GM23338 (cell line): ENCODE measurements around the gene MTREX. TPM values are rescaled to one million over a fixed set of nuclear protein-coding genes. Genes with fewer than 3 reads are reported as not detected.

Source experiments
- ATAC-seq: fragments of 200-7000 bp; cut with Tn5 transposase; 3 replicates; pipeline ENCODE4 v1.9.1; 2020
- DNase-seq: peaks from one replicate; pipeline ENCODE4 v3.0.0-alpha.2; 2015; ENCODE audit warnings: low spot score
- H2AFZ ChIP-seq: fragments of 200-600 bp; sonication (generic); 2 replicates; pipeline ENCODE4 v1.8.0; 2016; ENCODE audit warnings: antibody characterized with exemption, mild to moderate bottlenecking, moderate library complexity
- H3F3A ChIP-seq: fragments of 200-600 bp; sonication (generic); replicated peaks from 2 replicates; pipeline ENCODE4 v1.8.0; 2017; ENCODE audit warnings: antibody characterized with exemption, mixed run types, low read depth
- H3K27ac ChIP-seq: fragments of 200-600 bp; sonication (generic); 2 replicates; pipeline ENCODE4 v1.6.1; 2016; ENCODE audit warnings: low read depth
- H3K27me3 ChIP-seq: fragments of 200-600 bp; sonication (generic); 2 replicates; pipeline ENCODE4 v1.8.0; 2016; ENCODE audit warnings: mild to moderate bottlenecking, mixed run types, moderate library complexity; ENCODE audit not compliant: insufficient read depth
- H3K36me3 ChIP-seq: fragments of 200-600 bp; sonication (generic); 2 replicates; pipeline ENCODE4 v1.8.0; 2016; ENCODE audit warnings: mild to moderate bottlenecking; ENCODE audit not compliant: insufficient read depth
- H3K4me1 ChIP-seq: fragments of 200-600 bp; sonication (generic); 2 replicates; pipeline ENCODE4 v1.8.0; 2016; ENCODE audit warnings: mild to moderate bottlenecking, moderate library complexity; ENCODE audit not compliant: insufficient read depth
- H3K4me2 ChIP-seq: fragments of 200-600 bp; sonication (generic); 2 replicates; pipeline ENCODE4 v1.7.1; 2017; ENCODE audit warnings: mixed run types
- H3K4me3 ChIP-seq: fragments of 200-600 bp; sonication (generic); 2 replicates; pipeline ENCODE4 v1.6.1; 2016; ENCODE audit warnings: mixed run types
- H3K79me2 ChIP-seq: fragments of 200-600 bp; sonication (generic); replicated peaks from 2 replicates; pipeline ENCODE4 v1.8.0; 2017; ENCODE audit warnings: mild to moderate bottlenecking; ENCODE audit not compliant: insufficient read depth
- H3K9me2 ChIP-seq: fragments of 200-600 bp; sonication (generic); 2 replicates; pipeline ENCODE4 v1.8.0; 2017; ENCODE audit not compliant: insufficient read depth
- H4K20me1 ChIP-seq: fragments of 200-600 bp; sonication (generic); replicated peaks from 2 replicates; pipeline ENCODE4 v1.8.0; 2017; ENCODE audit warnings: mild to moderate bottlenecking; ENCODE audit not compliant: insufficient read depth
- H3K27ac Mint-ChIP-seq: 2 replicates; pipeline ENCODE4 v1.8.0; 2020; ENCODE audit warnings: inconsistent platforms, mild to moderate bottlenecking, moderate library complexity, mixed read lengths
- H3K27me3 Mint-ChIP-seq: 3 replicates; pipeline ENCODE4 v1.8.0; 2022; ENCODE audit warnings: low read depth, mild to moderate bottlenecking, moderate library complexity, mixed read lengths, inconsistent platforms; ENCODE audit not compliant: insufficient read depth, poor library complexity
- H3K36me3 Mint-ChIP-seq: 3 replicates; pipeline ENCODE4 v1.8.0; 2021; ENCODE audit warnings: low read depth, mild to moderate bottlenecking, inconsistent platforms, moderate library complexity, mixed read lengths
- H3K4me1 Mint-ChIP-seq: 3 replicates; pipeline ENCODE4 v1.8.0; 2020; ENCODE audit warnings: mild to moderate bottlenecking, inconsistent platforms, mixed read lengths
- H3K4me3 Mint-ChIP-seq: 3 replicates; pipeline ENCODE4 v1.8.0; 2021; ENCODE audit warnings: moderate library complexity, mild to moderate bottlenecking, inconsistent platforms, mixed read lengths
- H3K9me3 Mint-ChIP-seq: 3 replicates; pipeline ENCODE4 v1.8.0; 2020; ENCODE audit warnings: moderate library complexity, mild to moderate bottlenecking, inconsistent platforms, mixed read lengths
- EZH2 ChIP-seq: fragments of 200-600 bp; sonication (generic); IDR thresholded peaks from one replicate; pipeline ENCODE4 v1.8.0; 2017; ENCODE audit warnings: antibody characterized with exemption, mild to moderate bottlenecking, low read depth; ENCODE audit not compliant: unreplicated experiment
- JUNB ChIP-seq: IDR thresholded peaks from one replicate; pipeline ENCODE4 v1.6.1; 2016; ENCODE audit warnings: antibody characterized with exemption; ENCODE audit not compliant: unreplicated experiment
- POLR2AphosphoS5 ChIP-seq: IDR thresholded peaks from 2 replicates; pipeline ENCODE4 v1.6.1; 2016; ENCODE audit warnings: antibody characterized with exemption, low read depth
- STAT1 ChIP-seq: IDR thresholded peaks from one replicate; pipeline ENCODE4 v1.6.1; 2016; ENCODE audit warnings: antibody characterized with exemption; ENCODE audit not compliant: unreplicated experiment
- polyA plus RNA-seq: library from polyadenylated mRNA; unstranded; fragments of >200 nt; fragmentation: Nextera tagmentation; extraction: Ambion mirVana; gene quantifications from 2 replicates; pipeline ENCODE4 v1.2.1, GENCODE V29; 2016
- total RNA-seq: library from RNA; depleted of rRNA; stranded (reverse); fragments of >200 nt; shearing (Covaris generic); gene quantifications from 2 replicates; pipeline ENCODE4 v1.2.3, GENCODE V29; 2014
- TF ChIP-seq, protein P1 (sequence below): fragments of 250-450 bp; sonication (Bioruptor Pico); IDR thresholded peaks from 2 replicates; pipeline ENCODE4 v1.5.0; 2020; ENCODE audit warnings: mild to moderate bottlenecking, moderate library complexity

The MTREX gene
- total and polyA plus RNA-seq, 2 experiments from 2014 or later = 47.5 to 94.9 TPM

DNA sequence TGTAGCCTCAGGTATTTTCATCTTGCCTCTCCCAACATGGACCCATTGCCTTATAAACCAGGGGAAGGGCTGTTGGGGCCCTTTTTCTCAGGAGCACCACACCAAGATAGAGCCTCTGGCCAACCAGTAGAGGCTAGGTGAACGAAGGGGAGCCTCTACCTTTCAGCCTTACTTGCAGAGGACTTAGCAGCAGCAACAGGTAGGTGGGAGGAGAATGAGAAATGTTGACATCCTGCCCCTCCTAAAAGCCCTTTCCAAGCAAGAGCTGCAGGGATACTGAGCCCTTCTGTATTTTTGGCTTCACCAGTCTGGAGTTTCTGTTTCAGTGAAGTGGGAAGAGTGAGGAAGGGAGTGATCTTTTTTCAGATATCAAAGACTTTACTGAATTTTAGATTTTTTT, 77.4 kb downstream of the MTREX start:
- H3K27ac Mint-ChIP-seq = no peak overlapping the region
- H3K4me1 Mint-ChIP-seq = peaks cover 28% of the 10 kb centered on the region; the same call in 2 of the 3 replicates
- peak; percentile 45; the same call in 1 of the 3 replicates for ATAC-seq

More for the DNA sequence above, 77.4 kb downstream of the MTREX start:
- TF ChIP-seq, protein P1, sequence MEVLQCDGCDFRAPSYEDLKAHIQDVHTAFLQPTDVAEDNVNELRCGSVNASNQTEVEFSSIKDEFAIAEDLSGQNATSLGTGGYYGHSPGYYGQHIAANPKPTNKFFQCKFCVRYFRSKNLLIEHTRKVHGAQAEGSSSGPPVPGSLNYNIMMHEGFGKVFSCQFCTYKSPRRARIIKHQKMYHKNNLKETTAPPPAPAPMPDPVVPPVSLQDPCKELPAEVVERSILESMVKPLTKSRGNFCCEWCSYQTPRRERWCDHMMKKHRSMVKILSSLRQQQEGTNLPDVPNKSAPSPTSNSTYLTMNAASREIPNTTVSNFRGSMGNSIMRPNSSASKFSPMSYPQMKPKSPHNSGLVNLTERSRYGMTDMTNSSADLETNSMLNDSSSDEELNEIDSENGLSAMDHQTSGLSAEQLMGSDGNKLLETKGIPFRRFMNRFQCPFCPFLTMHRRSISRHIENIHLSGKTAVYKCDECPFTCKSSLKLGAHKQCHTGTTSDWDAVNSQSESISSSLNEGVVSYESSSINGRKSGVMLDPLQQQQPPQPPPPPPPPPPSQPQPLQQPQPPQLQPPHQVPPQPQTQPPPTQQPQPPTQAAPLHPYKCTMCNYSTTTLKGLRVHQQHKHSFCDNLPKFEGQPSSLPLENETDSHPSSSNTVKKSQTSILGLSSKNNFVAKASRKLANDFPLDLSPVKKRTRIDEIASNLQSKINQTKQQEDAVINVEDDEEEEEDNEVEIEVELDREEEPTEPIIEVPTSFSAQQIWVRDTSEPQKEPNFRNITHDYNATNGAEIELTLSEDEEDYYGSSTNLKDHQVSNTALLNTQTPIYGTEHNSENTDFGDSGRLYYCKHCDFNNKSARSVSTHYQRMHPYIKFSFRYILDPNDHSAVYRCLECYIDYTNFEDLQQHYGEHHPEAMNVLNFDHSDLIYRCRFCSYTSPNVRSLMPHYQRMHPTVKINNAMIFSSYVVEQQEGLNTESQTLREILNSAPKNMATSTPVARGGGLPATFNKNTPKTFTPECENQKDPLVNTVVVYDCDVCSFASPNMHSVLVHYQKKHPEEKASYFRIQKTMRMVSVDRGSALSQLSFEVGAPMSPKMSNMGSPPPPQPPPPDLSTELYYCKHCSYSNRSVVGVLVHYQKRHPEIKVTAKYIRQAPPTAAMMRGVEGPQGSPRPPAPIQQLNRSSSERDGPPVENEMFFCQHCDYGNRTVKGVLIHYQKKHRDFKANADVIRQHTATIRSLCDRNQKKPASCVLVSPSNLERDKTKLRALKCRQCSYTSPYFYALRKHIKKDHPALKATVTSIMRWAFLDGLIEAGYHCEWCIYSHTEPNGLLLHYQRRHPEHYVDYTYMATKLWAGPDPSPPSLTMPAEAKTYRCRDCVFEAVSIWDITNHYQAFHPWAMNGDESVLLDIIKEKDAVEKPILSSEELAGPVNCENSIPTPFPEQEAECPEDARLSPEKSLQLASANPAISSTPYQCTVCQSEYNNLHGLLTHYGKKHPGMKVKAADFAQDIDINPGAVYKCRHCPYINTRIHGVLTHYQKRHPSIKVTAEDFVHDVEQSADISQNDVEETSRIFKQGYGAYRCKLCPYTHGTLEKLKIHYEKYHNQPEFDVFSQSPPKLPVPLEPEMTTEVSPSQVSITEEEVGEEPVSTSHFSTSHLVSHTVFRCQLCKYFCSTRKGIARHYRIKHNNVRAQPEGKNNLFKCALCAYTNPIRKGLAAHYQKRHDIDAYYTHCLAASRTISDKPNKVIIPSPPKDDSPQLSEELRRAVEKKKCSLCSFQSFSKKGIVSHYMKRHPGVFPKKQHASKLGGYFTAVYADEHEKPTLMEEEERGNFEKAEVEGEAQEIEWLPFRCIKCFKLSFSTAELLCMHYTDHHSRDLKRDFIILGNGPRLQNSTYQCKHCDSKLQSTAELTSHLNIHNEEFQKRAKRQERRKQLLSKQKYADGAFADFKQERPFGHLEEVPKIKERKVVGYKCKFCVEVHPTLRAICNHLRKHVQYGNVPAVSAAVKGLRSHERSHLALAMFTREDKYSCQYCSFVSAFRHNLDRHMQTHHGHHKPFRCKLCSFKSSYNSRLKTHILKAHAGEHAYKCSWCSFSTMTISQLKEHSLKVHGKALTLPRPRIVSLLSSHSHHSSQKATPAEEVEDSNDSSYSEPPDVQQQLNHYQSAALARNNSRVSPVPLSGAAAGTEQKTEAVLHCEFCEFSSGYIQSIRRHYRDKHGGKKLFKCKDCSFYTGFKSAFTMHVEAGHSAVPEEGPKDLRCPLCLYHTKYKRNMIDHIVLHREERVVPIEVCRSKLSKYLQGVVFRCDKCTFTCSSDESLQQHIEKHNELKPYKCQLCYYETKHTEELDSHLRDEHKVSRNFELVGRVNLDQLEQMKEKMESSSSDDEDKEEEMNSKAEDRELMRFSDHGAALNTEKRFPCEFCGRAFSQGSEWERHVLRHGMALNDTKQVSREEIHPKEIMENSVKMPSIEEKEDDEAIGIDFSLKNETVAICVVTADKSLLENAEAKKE = no peak
- TF ChIP-seq EZH2 (no peak), JUNB (no peak), POLR2AphosphoS5 (no peak), STAT1 (no peak)
- H2AFZ ChIP-seq = no peak overlapping the region
- H4K20me1 ChIP-seq = no peaks in the 10 kb centered on the region
- 0 out of 2 replicates have a peak overlapping the region, but pooled peaks have one; percentile 6 for H3K27ac ChIP-seq
- DNase-seq = no peak
- H3F3A ChIP-seq = no peaks in the 10 kb centered on the region
- no peak overlapping the region for H3K4me2 ChIP-seq
- H3K36me3 Mint-ChIP-seq = peaks cover 57% of the 10 kb centered on the region
- 0 out of 2 replicates have a peak, but pooled peaks cover 8% of the 10 kb centered on the region for H3K4me1 ChIP-seq
- H3K4me3 ChIP-seq = no peak overlapping the region
- no peaks in the 10 kb centered on the region for H3K9me2 ChIP-seq
- no peaks in the 10 kb centered on the region for H3K27me3 ChIP-seq
- peaks cover 4% of the 10 kb centered on the region; the same call in 2 of the 3 replicates for H3K9me3 Mint-ChIP-seq
- H3K79me2 ChIP-seq = peaks cover 21% of the 10 kb centered on the region
- H3K4me3 Mint-ChIP-seq = no peak overlapping the region
- H3K27me3 Mint-ChIP-seq = peaks cover 2% of the 10 kb centered on the region
- peaks cover 6% of the 10 kb centered on the region; the same call in 1 of the 2 replicates for H3K36me3 ChIP-seq
